SKM-1 (cell line): ENCODE measurements around the gene NPTX1.
"Not testable (repeated sequence)": the region's sequence is repeated elsewhere in the genome, so short reads cannot be mapped to it uniquely, and the experiment has no call there.

Experiments
- DNase-seq: peaks from one replicate; lab custom pipeline; 2025; ENCODE audit not compliant: unreplicated experiment; lab: John Stamatoyannopoulos, UW

NPTX1 gene

DNA sequence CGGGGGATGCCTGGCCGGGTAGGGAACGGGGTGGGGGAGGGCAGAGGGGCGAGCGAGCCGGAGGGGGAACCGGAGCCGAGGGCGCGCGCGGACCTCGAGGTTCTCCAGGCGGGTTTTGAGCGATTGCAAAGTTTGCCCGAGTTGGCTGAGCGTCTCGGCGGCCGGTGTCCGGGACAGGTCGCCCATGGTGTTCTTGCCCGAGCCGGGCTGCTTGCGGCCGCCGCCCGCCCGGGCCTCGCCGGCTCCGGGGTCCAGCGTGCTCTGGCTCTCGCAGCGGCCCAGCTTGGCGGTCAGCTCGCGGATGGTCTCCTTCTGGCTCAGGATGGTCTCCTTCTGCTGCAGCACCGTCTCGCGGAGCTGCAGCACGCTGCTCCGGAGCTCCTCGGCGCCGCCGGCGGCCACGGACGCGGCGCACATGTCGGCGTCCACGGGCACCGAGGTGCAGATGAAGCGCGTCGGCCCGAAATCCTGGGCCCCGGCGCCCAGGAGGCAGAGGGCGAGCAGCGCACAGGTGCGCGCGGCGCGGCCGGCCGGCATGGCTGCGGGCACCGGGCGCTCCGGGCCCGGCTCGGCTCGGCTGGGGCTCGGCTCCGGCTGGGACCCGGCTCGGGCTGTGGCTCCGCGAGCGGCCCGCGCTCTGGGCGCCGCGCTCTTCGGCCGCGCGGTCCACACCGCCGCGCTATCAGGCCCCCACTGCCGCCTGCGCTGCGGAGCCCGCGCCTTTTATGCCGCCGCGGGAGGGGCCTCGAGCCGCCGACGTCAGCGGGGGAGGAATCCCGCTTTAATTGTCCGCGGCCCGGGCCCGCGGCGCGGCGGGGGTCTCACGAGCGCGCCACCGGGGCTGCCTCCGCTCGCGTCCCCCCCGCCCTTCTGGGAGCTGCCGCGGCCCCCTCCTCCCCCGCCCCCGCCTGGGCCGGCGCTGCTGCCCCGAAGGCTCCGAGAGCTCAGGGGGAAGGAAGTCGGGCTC, at the start of gene NPTX1:
TSS of gene NPTX1 (minus strand) at position 698 of the 967 bp plus-strand sequence. CDS start at position 537, 161 bp downstream.
- no peak for DNase-seq

GRCh38 chr17:80523956-80524712, 47.7 kb upstream of the NPTX1 start:
- no peak for DNase-seq

DNA sequence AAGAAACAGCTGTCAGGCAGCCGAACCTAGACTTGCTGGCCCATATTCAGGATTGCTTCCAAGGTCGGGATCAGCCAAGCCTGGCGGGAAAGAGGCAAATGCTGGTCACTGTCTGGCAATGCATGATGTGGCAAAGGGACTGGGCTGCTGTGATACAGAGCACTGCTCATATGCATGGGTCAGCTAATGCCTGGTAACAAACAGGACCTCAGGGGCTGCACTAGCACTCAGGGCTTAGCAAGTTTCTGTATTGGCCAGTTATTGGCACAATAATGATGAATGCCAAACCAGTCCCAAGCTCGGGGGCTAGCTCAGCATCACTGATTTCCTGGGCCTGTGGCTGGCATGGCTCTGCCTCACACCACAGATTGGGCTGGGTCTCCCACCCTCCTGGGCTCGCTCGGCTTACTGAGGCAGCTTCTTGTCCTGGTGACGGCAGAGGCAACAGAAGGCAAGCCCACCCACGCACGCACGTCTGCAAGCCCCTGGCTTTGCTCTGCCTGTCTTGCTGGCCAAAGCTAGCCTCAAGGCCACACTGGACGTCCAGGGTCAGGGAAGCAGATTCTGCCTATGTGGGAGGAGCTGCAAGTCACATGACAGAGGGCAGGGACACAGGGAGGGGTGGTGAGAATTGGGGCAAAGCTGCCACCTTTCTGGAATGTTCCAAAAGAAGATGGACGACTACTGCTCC, 46.8 kb upstream of the NPTX1 start:
- DNase-seq: no peak

DNA sequence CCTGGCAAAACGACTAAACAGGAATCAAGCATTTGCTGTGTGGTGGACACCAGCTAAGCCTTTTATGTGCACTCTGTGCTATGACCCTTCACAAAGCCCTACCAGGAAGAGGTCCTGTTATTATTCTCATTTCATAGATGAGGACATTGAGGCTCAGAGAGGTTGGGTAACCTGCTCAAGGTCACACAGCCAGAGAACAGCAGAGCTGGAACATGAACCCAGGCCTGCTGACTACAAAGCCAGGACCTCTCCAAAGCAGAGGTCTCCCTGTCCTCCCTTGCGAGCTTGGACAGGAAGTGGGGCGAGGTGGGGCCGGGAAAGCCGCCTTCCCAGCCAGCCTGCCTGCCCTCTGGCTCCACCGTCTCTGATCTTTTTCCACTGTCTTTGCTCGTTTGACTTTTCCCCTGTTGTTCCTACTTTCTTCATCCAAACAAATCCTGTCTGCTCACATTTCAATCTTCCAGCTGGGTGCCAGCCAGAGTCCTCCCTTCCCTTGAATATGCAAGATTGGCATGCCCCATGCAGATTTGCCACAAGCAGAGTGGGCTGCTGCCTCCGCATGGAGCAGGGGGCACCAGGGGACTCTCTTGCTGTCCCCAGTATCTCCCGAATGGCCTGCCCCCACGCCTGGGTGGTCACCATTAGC, 44.5 kb upstream of the NPTX1 start:
- no peak for DNase-seq

GRCh38 chr17:80519091-80519781, 42.8 kb upstream of the NPTX1 start:
- no peak for DNase-seq

DNA sequence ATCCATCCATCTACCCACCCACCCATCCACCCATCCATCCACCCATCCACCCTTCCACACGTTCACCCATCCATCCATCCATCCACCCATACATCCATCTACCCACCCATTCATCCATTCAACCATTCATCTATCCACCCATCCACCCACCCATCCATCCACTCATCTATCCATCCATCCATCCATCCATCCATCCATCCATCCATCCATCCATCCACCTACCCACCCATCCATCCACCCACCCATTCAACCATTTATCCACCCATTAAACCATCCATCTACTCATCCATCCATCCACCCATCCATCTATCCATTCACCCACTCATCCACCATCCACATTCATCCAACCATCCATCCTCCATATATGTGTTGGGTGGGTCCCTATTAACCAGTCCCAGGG, 42.0 kb upstream of the NPTX1 start:
- DNase-seq: no peak

GRCh38 chr17:80517641-80518040, 41.2 kb upstream of the NPTX1 start:
- no peak for DNase-seq

GRCh38 chr17:80516171-80516932, 39.9 kb upstream of the NPTX1 start:
- no peak for DNase-seq

DNA sequence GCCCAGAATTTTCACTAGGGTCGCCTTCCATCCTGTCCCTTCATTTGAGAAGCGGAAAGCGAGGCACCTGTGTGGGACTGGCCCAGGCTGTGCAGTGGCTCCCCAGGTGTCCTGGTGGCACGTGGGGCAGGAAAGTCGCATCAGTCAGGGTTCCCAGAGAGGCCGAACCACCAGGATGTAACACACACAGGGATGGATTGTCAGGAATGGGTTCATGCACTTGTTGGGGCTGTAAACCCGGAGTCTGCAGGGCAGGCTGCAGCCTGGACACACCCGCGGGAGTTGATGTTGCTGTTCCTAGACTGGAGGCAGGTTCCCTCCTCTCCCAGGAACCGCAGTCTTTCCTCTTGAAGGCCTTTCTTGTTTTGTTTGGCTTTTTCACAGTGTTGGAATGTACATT, 37.5 kb upstream of the NPTX1 start:
- DNase-seq: no peak

GRCh38 chr17:80513201-80513600, 36.8 kb upstream of the NPTX1 start:
- DNase-seq: no peak

DNA sequence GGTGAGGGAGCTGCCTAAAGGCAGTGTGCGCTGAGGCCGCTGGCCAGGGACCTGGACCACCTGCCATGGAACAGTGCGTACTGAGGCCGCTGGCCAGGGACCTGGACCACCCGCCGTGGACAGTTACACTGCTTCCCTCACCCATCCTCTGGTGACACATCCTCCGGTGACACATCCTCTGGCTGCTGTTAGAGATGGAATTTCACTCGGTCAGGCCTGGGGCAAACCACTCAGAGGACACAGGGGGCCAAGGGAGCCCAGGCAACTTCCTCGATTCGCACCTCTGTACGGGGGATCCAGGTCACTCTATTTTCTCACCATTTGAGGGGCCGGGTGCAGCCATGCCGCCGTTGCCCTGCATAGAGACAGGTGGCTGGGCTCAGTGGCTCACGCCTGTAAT, 35.8 kb upstream of the NPTX1 start:
- no peak for DNase-seq

- no peak for DNase-seq
Measured at GRCh38 chr17:80511222-80512180, 35.1 kb upstream of the NPTX1 start.

DNA sequence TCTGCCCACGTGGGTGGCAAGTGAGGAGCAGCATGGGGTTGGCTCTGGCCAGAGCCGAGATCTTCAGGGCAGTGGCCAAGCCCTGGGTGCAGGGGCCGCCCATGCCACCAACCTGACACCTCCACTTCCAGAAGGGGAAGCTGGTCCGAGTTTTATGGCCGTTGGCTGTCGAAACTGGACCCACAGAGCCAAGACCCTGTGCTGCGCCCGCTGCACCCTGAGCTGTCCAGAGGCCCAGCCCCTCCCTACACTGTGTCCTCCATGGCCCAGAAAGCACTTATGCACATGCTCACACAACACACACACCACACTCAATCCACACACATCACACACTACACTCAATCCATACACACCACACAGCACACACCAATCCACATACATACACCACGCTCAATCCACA, 34.4 kb upstream of the NPTX1 start:
- DNase-seq: no peak

- no peak for DNase-seq
Measured at GRCh38 chr17:80510132-80510531, 33.7 kb upstream of the NPTX1 start.

- no peak for DNase-seq
Measured at GRCh38 chr17:80509311-80509710, 32.9 kb upstream of the NPTX1 start.

GRCh38 chr17:80507965-80508364, 31.6 kb upstream of the NPTX1 start:
- DNase-seq: no peak

DNA sequence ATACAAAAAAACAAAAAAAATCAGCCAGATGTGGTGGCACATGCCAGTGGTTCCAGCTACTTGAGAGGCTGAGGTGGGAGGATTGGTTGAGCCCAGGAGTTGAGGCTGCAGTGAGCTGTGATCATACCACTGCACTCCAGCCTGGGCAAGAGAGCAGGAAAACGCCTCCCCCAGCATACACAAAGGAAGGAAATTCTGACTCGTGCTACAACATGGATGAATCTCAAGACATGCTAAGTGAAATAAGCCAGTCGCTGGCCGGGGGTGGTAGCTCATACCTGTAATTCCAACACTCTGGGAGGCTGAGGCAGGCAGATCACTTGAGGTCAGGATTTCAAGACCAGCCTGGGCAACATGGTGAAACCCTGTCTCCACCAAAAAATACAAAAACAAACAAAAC, 30.8 kb upstream of the NPTX1 start:
- DNase-seq: not testable (repeated sequence)

DNA sequence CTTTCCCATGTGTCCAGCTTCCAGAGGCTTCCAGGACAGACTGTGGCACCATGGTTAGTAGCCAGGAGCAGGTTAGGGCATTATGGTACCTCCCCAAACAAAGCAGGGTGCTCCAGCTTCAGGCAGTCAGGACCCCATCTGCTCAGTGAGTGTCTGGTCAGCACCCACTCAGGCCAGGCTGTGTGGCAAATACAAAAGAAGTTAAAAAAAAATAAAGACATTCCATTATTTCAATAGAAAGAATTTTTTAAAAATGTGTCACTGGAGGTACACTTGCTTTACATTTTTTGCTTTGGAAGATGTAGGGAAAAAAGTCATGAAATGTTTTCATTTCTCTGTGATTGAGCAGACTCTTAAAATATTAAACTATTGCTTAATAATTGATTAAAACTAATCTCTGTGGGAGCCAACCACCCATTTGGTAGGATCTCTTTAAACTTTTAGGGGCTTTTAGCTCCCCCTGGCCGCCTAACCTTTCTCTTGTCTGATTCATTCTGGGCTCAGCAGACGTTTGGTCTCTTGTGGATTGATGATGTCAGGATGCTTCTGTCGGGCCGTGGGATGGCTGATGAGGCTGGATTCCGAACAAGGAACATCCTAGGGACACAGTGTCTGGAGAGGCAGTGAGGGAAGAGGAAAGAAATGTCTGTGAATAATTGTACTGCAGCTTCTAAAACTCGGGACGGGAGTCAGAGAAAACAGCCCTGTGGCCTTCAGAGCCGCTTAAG, 28.4 kb upstream of the NPTX1 start:
- DNase-seq: no peak
